ENCODE data around the gene CAST.

CAST gene

GRCh38 chr5:96822686-96823459, 160.7 kb downstream of the CAST start:
- no peak for TF ChIP-seq CTCF (IDR thresholded peaks at IDR 0.05)

DNA sequence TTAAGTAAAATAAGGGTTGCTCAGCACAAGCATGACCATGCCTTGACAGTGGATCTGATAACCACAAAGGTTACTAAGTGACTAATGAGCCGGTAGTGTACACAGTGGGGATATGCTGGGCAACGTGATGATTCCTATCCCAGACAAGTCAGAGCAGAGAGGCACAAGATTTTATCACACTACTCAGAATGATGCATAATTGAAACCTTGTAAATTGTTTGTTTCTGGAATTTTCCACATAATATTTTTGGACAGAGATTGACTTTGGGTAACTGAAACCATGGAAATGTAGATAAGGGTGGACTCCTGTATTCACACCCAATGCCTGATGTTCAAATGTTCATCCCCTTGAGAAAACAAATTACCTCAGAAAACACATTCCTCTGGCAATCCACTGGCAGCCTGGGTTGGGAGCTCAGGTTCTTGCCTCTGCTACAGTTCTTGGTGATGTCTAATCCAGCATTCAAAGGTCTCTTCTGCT, 161.8 kb downstream of the CAST start:
- TF ChIP-seq CTCF (IDR thresholded peaks at IDR 0.05) = no peak

Measured in LNCAP (cell line).